Lower lobe of right lung (tissue), 2 donors: ENCODE measurements around the gene MAGI1. TPM values are rescaled to one million over a fixed set of nuclear protein-coding genes. Genes with fewer than 3 reads are reported as not detected.
"Not testable (repeated sequence)": the region's sequence is repeated elsewhere in the genome, so short reads cannot be mapped to it uniquely, and the experiment has no call there.

Experiments
- ATAC-seq, 2 donors: fragments of 200-7000 bp; cut with Tn5 transposase; one replicate each; pipeline ENCODE4 v1.9.1; 2020 to 2022; ENCODE audit warnings: mild to moderate bottlenecking in 2 of 2, moderate library complexity in 2 of 2
- DNase-seq: peaks from one replicate; pipeline ENCODE4 v3.0.0-alpha.2; 2020
- H3K27ac ChIP-seq: fragments of 200-600 bp; one replicate; pipeline ENCODE4 v1.8.0; 2022
- H3K27me3 ChIP-seq: fragments of 200-600 bp; one replicate; pipeline ENCODE4 v1.8.0; 2022; ENCODE audit warnings: low read depth
- H3K36me3 ChIP-seq: fragments of 200-600 bp; one replicate; pipeline ENCODE4 v1.8.0; 2022; ENCODE audit warnings: mild to moderate bottlenecking
- H3K4me1 ChIP-seq: fragments of 200-600 bp; one replicate; pipeline ENCODE4 v1.8.0; 2022
- H3K4me3 ChIP-seq: fragments of 200-600 bp; one replicate; pipeline ENCODE4 v1.8.0; 2022; ENCODE audit warnings: mild to moderate bottlenecking
- H3K9me3 ChIP-seq: fragments of 200-600 bp; one replicate; pipeline ENCODE4 v1.8.0; 2022
- intact Hi-C: fragments of 100-400 bp; cut with DNase I; formaldehyde crosslinking; loops from one replicate; pipeline ENCODE4 v1.11.0; 2022
- total RNA-seq: library from RNA; stranded (reverse); fragmentation: NEBNext Ultra II Directional; extraction: Animal tissue kit (Norgen Biotek cat#: 25700); gene quantifications from one replicate; pipeline ENCODE4 v1.2.1, GENCODE V29; 2021
- TF ChIP-seq, protein P1 (sequence below): fragments of 200-600 bp; IDR thresholded peaks from one replicate; pipeline ENCODE4 v1.8.0; 2022; ENCODE audit warnings: antibody characterized with exemption, mild to moderate bottlenecking
- donor health status: DM: no; HTN: yes; CAD: no; lungs with severe emphysema.

MAGI1 gene
- total RNA-seq, 1 donor from 2014 or later = 35.5 TPM

- no peaks in the 10 kb centered on the region for H3K9me3 ChIP-seq
- H3K36me3 ChIP-seq = no peaks in the 10 kb centered on the region
- intact Hi-C loops = no loop called here
- no peak overlapping the region for H3K27ac ChIP-seq
- DNase-seq = no peak
- H3K4me1 ChIP-seq = no peaks in the 10 kb centered on the region
- H3K27me3 ChIP-seq = no peaks in the 10 kb centered on the region
- TF ChIP-seq, protein P1, sequence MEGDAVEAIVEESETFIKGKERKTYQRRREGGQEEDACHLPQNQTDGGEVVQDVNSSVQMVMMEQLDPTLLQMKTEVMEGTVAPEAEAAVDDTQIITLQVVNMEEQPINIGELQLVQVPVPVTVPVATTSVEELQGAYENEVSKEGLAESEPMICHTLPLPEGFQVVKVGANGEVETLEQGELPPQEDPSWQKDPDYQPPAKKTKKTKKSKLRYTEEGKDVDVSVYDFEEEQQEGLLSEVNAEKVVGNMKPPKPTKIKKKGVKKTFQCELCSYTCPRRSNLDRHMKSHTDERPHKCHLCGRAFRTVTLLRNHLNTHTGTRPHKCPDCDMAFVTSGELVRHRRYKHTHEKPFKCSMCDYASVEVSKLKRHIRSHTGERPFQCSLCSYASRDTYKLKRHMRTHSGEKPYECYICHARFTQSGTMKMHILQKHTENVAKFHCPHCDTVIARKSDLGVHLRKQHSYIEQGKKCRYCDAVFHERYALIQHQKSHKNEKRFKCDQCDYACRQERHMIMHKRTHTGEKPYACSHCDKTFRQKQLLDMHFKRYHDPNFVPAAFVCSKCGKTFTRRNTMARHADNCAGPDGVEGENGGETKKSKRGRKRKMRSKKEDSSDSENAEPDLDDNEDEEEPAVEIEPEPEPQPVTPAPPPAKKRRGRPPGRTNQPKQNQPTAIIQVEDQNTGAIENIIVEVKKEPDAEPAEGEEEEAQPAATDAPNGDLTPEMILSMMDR = no peak
- H3K4me3 ChIP-seq = no peak overlapping the region
- no peak for ATAC-seq
Observed at GRCh38 chr3:65723985-65724384, 314.7 kb downstream of the MAGI1 start.

GRCh38 chr3:65723011-65723410 lies 315.7 kb downstream of the MAGI1 start:
- H3K36me3 ChIP-seq = no peaks in the 10 kb centered on the region
- TF ChIP-seq, protein P1 = no peak
- H3K4me1 ChIP-seq = no peaks in the 10 kb centered on the region
- DNase-seq (no peak), ATAC-seq (no peak)
- no peak overlapping the region for H3K27ac ChIP-seq
- no peaks in the 10 kb centered on the region for H3K27me3 ChIP-seq
- no peak overlapping the region for H3K4me3 ChIP-seq
- no peaks in the 10 kb centered on the region for H3K9me3 ChIP-seq
- intact Hi-C loops = no loop called here

GRCh38 chr3:65720989-65721737 lies 317.6 kb downstream of the MAGI1 start:
- DNase-seq (no peak), ATAC-seq (no peak)
- Histone ChIP-seq H3K4me3 (no peak overlapping the region), H3K27ac (no peak overlapping the region), H3K27me3 (no peaks in the 10 kb centered on the region), H3K36me3 (no peaks in the 10 kb centered on the region), H3K9me3 (no peaks in the 10 kb centered on the region), H3K4me1 (no peaks in the 10 kb centered on the region)
- TF ChIP-seq, protein P1 = no peak
- intact Hi-C loops = no loop called here

GRCh38 chr3:65719639-65720038 lies 319.1 kb downstream of the MAGI1 start:
- intact Hi-C loops, H3K27ac ChIP-seq, ATAC-seq, DNase-seq, H3K9me3 ChIP-seq, H3K4me1 ChIP-seq, H3K4me3 ChIP-seq, H3K36me3 ChIP-seq, H3K27me3 ChIP-seq: not testable (repeated sequence)

DNA sequence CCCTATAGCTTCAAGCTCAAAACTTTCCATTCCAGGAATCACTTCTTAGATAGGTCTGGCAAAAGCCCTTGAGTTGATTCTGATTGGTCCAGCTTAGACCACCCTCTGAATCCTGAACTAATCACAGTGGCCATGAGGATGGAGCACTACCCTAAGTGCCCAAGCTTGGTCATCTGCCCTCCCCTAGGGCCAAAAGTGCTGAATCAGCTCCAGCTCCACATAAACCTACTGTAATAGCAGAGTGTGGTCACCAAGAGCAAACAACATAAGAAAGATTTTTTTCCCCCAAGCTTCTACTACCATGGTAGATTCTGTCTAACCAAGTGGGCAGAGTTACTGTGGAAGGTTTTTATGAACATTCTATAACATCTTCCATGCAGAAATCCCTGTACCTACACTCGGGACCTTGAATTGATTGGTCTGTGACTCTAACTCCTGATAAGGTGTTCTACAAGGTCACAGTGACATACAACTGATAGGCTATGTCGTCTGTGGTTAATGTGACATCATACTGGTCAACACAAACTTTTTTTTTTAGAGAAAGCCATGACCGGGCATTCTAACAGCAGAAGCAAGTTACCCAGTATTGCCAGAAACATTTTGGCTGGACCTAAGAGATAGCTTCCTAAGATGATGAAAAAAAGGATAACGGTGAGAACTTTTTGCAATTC lies 320.9 kb downstream of the MAGI1 start:
- TF ChIP-seq, protein P1 = no peak
- ATAC-seq (no peak), DNase-seq (no peak)
- no peak overlapping the region for H3K4me3 ChIP-seq
- no peaks in the 10 kb centered on the region for H3K27me3 ChIP-seq
- H3K4me1 ChIP-seq = no peaks in the 10 kb centered on the region
- no peak overlapping the region for H3K27ac ChIP-seq
- no peaks in the 10 kb centered on the region for H3K9me3 ChIP-seq
- no peaks in the 10 kb centered on the region for H3K36me3 ChIP-seq
- intact Hi-C loops = no loop called here
